OCI-LY1 (cell line): Measurements from ENCODE around the gene TRNP1.

ENCODE experiments used
- EZH2 ChIP-seq: fragments of 200-600 bp; sonication (generic), shearing (Covaris generic); IDR thresholded peaks from 2 replicates; pipeline ENCODE4 v1.8.0; 2017; ENCODE audit warnings: borderline replicate concordance, mixed run types, mild to moderate bottlenecking, antibody characterized with exemption, low read length, moderate library complexity, mixed read lengths
- TF ChIP-seq, protein P1 (sequence below): fragments of 200-600 bp; sonication (generic), shearing (Covaris generic); IDR thresholded peaks from 2 replicates; pipeline ENCODE4 v1.5.1; 2017; ENCODE audit warnings: mild to moderate bottlenecking, antibody characterized with exemption, low read length, moderate library complexity, mixed read lengths

DNA sequence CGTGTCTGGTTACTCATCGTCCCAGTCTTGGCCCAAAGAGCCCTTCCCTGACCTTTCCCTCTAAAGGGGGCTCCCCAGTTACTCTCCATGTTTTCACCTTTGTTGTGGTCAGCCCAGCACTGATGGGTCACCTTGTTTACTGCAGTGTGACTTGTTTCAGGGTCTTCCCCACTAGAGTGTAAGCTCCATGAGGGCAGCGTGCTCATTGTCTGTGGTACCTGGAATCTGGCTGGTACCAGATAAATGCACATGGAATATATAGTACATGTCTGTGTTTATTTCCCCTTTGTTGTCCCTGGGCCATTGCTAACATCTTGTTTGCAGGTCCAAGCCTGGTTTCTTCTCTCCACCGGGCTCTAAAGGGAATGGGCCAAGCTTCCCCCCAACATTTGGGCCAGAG is 41.9 kb downstream of the TRNP1 start:
- TF ChIP-seq, protein P1, sequence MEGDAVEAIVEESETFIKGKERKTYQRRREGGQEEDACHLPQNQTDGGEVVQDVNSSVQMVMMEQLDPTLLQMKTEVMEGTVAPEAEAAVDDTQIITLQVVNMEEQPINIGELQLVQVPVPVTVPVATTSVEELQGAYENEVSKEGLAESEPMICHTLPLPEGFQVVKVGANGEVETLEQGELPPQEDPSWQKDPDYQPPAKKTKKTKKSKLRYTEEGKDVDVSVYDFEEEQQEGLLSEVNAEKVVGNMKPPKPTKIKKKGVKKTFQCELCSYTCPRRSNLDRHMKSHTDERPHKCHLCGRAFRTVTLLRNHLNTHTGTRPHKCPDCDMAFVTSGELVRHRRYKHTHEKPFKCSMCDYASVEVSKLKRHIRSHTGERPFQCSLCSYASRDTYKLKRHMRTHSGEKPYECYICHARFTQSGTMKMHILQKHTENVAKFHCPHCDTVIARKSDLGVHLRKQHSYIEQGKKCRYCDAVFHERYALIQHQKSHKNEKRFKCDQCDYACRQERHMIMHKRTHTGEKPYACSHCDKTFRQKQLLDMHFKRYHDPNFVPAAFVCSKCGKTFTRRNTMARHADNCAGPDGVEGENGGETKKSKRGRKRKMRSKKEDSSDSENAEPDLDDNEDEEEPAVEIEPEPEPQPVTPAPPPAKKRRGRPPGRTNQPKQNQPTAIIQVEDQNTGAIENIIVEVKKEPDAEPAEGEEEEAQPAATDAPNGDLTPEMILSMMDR, result no peak
- no peak for TF ChIP-seq EZH2
